Astrocyte of the cerebellum (primary cell): Measurements from ENCODE around the gene SHISA7.

Source experiments
- DNase-seq: peaks from one replicate; pipeline ENCODE4 v3.0.0-alpha.2; 2011; ENCODE audit warnings: low read depth
- H3K4me3 ChIP-seq: 2 replicates; pipeline ENCODE4 v1.5.1; 2011; ENCODE audit warnings: mild to moderate bottlenecking, low read depth, low read length, moderate library complexity
- CTCF ChIP-seq: IDR thresholded peaks from 2 replicates; pipeline ENCODE4 v1.5.1; 2012; ENCODE audit warnings: low read length, low read depth, moderate library complexity, mild to moderate bottlenecking; ENCODE audit errors: missing control alignments
- in situ Hi-C: cut with HindIII; loops from 2 replicates; pipeline ENCODE4 v1.10.0; 2017; ENCODE audit warnings: low sequenced_read_pairs

Gene SHISA7

GRCh38 chr19:55398200-55398925 lies 44.7 kb downstream of the SHISA7 start:
- in situ Hi-C loops, result no loop called here
- H3K4me3 ChIP-seq, result no peak overlapping the region
- DNase-seq, result no peak
- TF ChIP-seq CTCF, result no peak

GRCh38 chr19:55392820-55393761 lies 50.0 kb downstream of the SHISA7 start:
- in situ Hi-C loops, result loop anchor here (5.0 kb wide), 1 partner anchor 41 kb away; the partner anchor contains the start of gene COX6B2
- no peak overlapping the region for H3K4me3 ChIP-seq
- no peak for TF ChIP-seq CTCF
- DNase-seq, result no peak

- no peak overlapping the region for H3K4me3 ChIP-seq
- no peak for DNase-seq
- in situ Hi-C loops, result loop anchor here (5.0 kb wide), 1 partner anchor 40 kb away; the partner anchor contains the start of gene COX6B2
- no peak for TF ChIP-seq CTCF
Measured at GRCh38 chr19:55391702-55392615, 51.1 kb downstream of the SHISA7 start.

GRCh38 chr19:55391191-55391670 lies 51.9 kb downstream of the SHISA7 start:
- no peak for DNase-seq
- in situ Hi-C loops, result loop anchor here (5.0 kb wide), 1 partner anchor 39 kb away; the partner anchor contains the start of gene COX6B2
- no peak overlapping the region for H3K4me3 ChIP-seq
- TF ChIP-seq CTCF, result no peak

- no peak for DNase-seq
- no peak overlapping the region for H3K4me3 ChIP-seq
- no peak for TF ChIP-seq CTCF
Measured at GRCh38 chr19:55390461-55390880, 52.6 kb downstream of the SHISA7 start.

More at GRCh38 chr19:55390461-55390880, 52.6 kb downstream of the SHISA7 start:
- in situ Hi-C loops, result loop anchor here (5.0 kb wide), 1 partner anchor 38 kb away; the partner anchor contains the start of gene COX6B2
